HCT116 (cell line): ENCODE measurements around the gene SYNJ2. TPM values are rescaled to one million over a fixed set of nuclear protein-coding genes. Genes with fewer than 3 reads are reported as not detected.

Experiments
- ATAC-seq: fragments of 200-7000 bp; cut with Tn5 transposase; 2 replicates; pipeline ENCODE4 v1.9.1; 2020; ENCODE audit warnings: mild to moderate bottlenecking, moderate library complexity
- BruUV-seq: library from RNA; stranded (reverse); fragments of 400-500 nt; replicated peaks from 2 replicates; lab custom pipeline; 2021; lab: Mats Ljungman, UMichigan
- CTCF ChIA-PET: fragments of 300-600 bp; sonication (Branson Sonifier 250); formaldehyde crosslinking; loops from one replicate; lab custom pipeline; 2021; ENCODE audit warnings: antibody characterized with exemption; lab: Charles Lee
- POLR2A ChIA-PET: fragments of 300-600, 350-600 bp; sonication (Branson Sonifier 250); formaldehyde crosslinking; loops from one replicate; lab custom pipeline; 2021; ENCODE audit warnings: antibody characterized with exemption; lab: Charles Lee
- RAD21 ChIA-PET, 2 experiments: fragments of 300-600 bp; sonication (Branson Sonifier 250); formaldehyde crosslinking; loops; one replicate each; lab custom pipeline; 2023; ENCODE audit warnings: low total read pairs in 2 of 2; ENCODE audit not compliant: uncharacterized antibody in 2 of 2, unreplicated experiment in 2 of 2, low non-redundant PET in 1 of 2; lab: Charles Lee
- DNase-seq: peaks from one replicate; pipeline ENCODE4 v3.0.0-alpha.2; 2010; ENCODE audit warnings: low read depth, low spot score
- H2AFZ ChIP-seq: fragments of 200-600 bp; shearing (Covaris generic), sonication (generic); 2 replicates; pipeline ENCODE4 v1.6.1; 2017; ENCODE audit warnings: low read depth, mixed run types, mixed read lengths, antibody characterized with exemption, low read length; ENCODE audit not compliant: poor library complexity, severe bottlenecking
- H3K27ac ChIP-seq: 2 replicates; pipeline ENCODE4 v1.5.1; 2012; ENCODE audit warnings: low read depth, low read length
- H3K27me3 ChIP-seq: fragments of 200-600 bp; sonication (generic); 2 replicates; pipeline ENCODE4 v1.6.1; 2016; ENCODE audit warnings: mixed run types, low read length, mixed read lengths; ENCODE audit not compliant: insufficient read depth
- H3K36me3 ChIP-seq, 2 experiments: fragments of 200-500 bp in 1 of 2; fragments of 200-600 bp in 1 of 2; sonication (Bioruptor generic) in 1 of 2; sonication (generic) in 1 of 2; 2 replicates each; pipeline versions ENCODE4 v1.5.1 to v1.6.1; 2014 to 2016; ENCODE audit warnings: low read length in 2 of 2, inconsistent platforms in 1 of 2, mixed read lengths in 1 of 2, mixed run types in 1 of 2; ENCODE audit not compliant: insufficient read depth in 2 of 2, control insufficient read depth in 1 of 2
- H3K4me1 ChIP-seq, 2 experiments: fragments of 200-600 bp in 1 of 2; sonication (generic) in 1 of 2; 2 replicates each; pipeline versions ENCODE4 v1.5.1 to v1.6.1; 2012 to 2017; ENCODE audit warnings: low read length in 2 of 2, inconsistent platforms in 1 of 2, mild to moderate bottlenecking in 1 of 2, mixed read lengths in 1 of 2, mixed run types in 1 of 2, moderate library complexity in 1 of 2; ENCODE audit not compliant: insufficient read depth in 2 of 2, control insufficient read depth in 1 of 2
- H3K4me2 ChIP-seq: fragments of 200-600 bp; sonication (generic); 2 replicates; pipeline ENCODE4 v1.6.1; 2017; ENCODE audit warnings: mixed run types, low read length, mixed read lengths
- H3K4me3 ChIP-seq, 2 experiments: fragments of 200-600 bp in 1 of 2; sonication (generic) in 1 of 2; replicated peaks in 1 of 2; 2 replicates each; pipeline ENCODE4 v1.5.1; 2011 to 2016; ENCODE audit warnings: low read length in 2 of 2, control low read depth in 1 of 2, low read depth in 1 of 2, mild to moderate bottlenecking in 1 of 2, mixed read lengths in 1 of 2, mixed run types in 1 of 2
- H3K79me2 ChIP-seq: fragments of 200-600 bp; sonication (generic); 2 replicates; pipeline ENCODE4 v1.6.1; 2017; ENCODE audit warnings: mild to moderate bottlenecking, mixed run types, low read length, moderate library complexity, mixed read lengths; ENCODE audit not compliant: insufficient read depth
- H3K9ac ChIP-seq: fragments of 200-600 bp; sonication (generic); 2 replicates; pipeline ENCODE4 v1.6.1; 2016; ENCODE audit warnings: low read length, mixed read lengths
- H3K9me2 ChIP-seq: fragments of 200-600 bp; sonication (generic), shearing (Covaris generic); 2 replicates; pipeline ENCODE4 v1.6.1; 2017; ENCODE audit warnings: mixed run types, mild to moderate bottlenecking, moderate library complexity; ENCODE audit not compliant: insufficient read depth
- H3K9me3 ChIP-seq, 2 experiments: fragments of 200-500 bp in 1 of 2; fragments of 200-600 bp in 1 of 2; sonication (Bioruptor generic) in 1 of 2; sonication (generic) in 1 of 2; 2 replicates each; pipeline ENCODE4 v1.6.1; 2014 to 2017; ENCODE audit warnings: low read length in 2 of 2, mixed read lengths in 2 of 2, inconsistent platforms in 1 of 2, low read depth in 1 of 2, mild to moderate bottlenecking in 1 of 2, mixed run types in 1 of 2, moderate library complexity in 1 of 2; ENCODE audit not compliant: control insufficient read depth in 1 of 2, insufficient read depth in 1 of 2
- H4K20me1 ChIP-seq: fragments of 200-600 bp; sonication (generic), shearing (Covaris generic); 2 replicates; pipeline ENCODE4 v1.6.1; 2017; ENCODE audit warnings: mixed run types, mild to moderate bottlenecking, moderate library complexity; ENCODE audit not compliant: insufficient read depth
- ATF3 ChIP-seq: IDR thresholded peaks from 2 replicates; pipeline ENCODE4 v1.6.1; 2012
- CBX3 ChIP-seq: IDR thresholded peaks from 2 replicates; pipeline ENCODE4 v1.6.1; 2012; ENCODE audit warnings: low read depth
- CEBPB ChIP-seq: IDR thresholded peaks from 2 replicates; pipeline ENCODE4 v1.6.1; 2012; ENCODE audit warnings: low read depth
- EGR1 ChIP-seq: IDR thresholded peaks from 2 replicates; pipeline ENCODE4 v1.6.1; 2012; ENCODE audit warnings: low read depth
- EZH2 ChIP-seq: fragments of 200-600 bp; sonication (generic); IDR thresholded peaks from 2 replicates; pipeline ENCODE4 v1.6.1; 2017; ENCODE audit warnings: antibody characterized with exemption, mixed run types
- EZH2phosphoT487 ChIP-seq: fragments of 200-600 bp; IDR thresholded peaks from 2 replicates; pipeline ENCODE4 v1.6.1; 2018; ENCODE audit warnings: antibody characterized with exemption, borderline replicate concordance
- FOSL1 ChIP-seq: IDR thresholded peaks from 2 replicates; pipeline ENCODE4 v1.6.1; 2012; ENCODE audit warnings: low read depth
- JUND ChIP-seq: IDR thresholded peaks from 2 replicates; pipeline ENCODE4 v1.6.1; 2012
- POLR2A ChIP-seq: IDR thresholded peaks from 2 replicates; pipeline ENCODE4 v1.7.0; 2011; ENCODE audit warnings: borderline replicate concordance; ENCODE audit not compliant: insufficient read depth, insufficient read length; ENCODE audit errors: extremely low read depth
- POLR2AphosphoS5 ChIP-seq: IDR thresholded peaks from 2 replicates; pipeline ENCODE4 v1.6.1; 2011; ENCODE audit warnings: mild to moderate bottlenecking, low read depth, low read length, moderate library complexity
- RAD21 ChIP-seq: IDR thresholded peaks from 2 replicates; pipeline ENCODE4 v1.6.1; 2012; ENCODE audit warnings: low read depth, mild to moderate bottlenecking
- REST ChIP-seq: IDR thresholded peaks from 2 replicates; pipeline ENCODE4 v1.6.1; 2012; ENCODE audit warnings: low read depth
- SIN3A ChIP-seq: IDR thresholded peaks from 2 replicates; pipeline ENCODE4 v1.6.1; 2012; ENCODE audit warnings: low read depth
- SP1 ChIP-seq: IDR thresholded peaks from 2 replicates; pipeline ENCODE4 v1.6.1; 2012; ENCODE audit warnings: low read depth
- ZBTB33 ChIP-seq: IDR thresholded peaks from 2 replicates; pipeline ENCODE4 v1.6.1; 2011; ENCODE audit warnings: mild to moderate bottlenecking, low read length, moderate library complexity; ENCODE audit not compliant: insufficient replicate concordance; ENCODE audit errors: extremely low read depth
- ZFX ChIP-seq: fragments of 450-650 bp; IDR thresholded peaks from 2 replicates; pipeline ENCODE4 v1.6.1; 2017
- ZNF274 ChIP-seq: fragments of 200-500 bp; sonication (Bioruptor generic); IDR thresholded peaks from 2 replicates; pipeline ENCODE4 v1.6.1; 2014; ENCODE audit warnings: mild to moderate bottlenecking, low read depth, low read length, inconsistent platforms
- intact Hi-C: fragments of 100-400 bp; cut with micrococcal nuclease; formaldehyde crosslinking; loops from 2 replicates; pipeline ENCODE4 v1.10.0; 2022
- total RNA-seq: library from RNA; stranded (reverse); gene quantifications from one replicate; pipeline ENCODE4 v1.2.1, GENCODE V29; 2021; ENCODE audit not compliant: unreplicated experiment

SYNJ2 gene
- total RNA-seq, 1 experiment from 2014 or later, result 23.9 TPM

DNA sequence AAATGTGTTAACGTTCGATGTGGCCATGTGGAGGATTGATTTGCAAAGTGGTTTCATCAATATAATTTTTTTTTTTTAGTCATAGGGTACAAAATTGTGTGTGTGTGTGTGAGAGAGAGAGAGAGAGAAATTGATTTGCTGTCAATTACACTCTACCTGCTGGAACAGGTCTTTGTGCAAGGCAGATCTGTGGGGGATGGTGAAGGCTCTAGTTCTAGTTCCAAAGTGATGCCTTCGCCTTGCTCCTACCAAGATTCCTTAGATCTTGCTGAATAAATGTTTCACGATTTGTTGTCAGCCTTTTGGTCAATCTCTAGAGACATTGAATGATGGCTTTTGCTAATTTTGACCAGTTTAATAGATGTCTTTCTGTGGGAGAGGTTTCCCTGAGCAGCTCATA lies 121.6 kb downstream of the SYNJ2 start:
- RAD21 ChIA-PET, result no interaction called here
- no peak overlapping the region for H3K4me2 ChIP-seq
- TF ChIP-seq EZH2 (no peak), CEBPB (no peak), REST (no peak), POLR2AphosphoS5 (no peak), CBX3 (no peak), ZBTB33 (no peak), SP1 (no peak), ZFX (no peak), ATF3 (no peak), EZH2phosphoT487 (no peak), JUND (no peak), ZNF274 (no peak), FOSL1 (no peak), EGR1 (no peak), RAD21 (no peak), POLR2A (no peak), SIN3A (no peak)
- no peaks in the 10 kb centered on the region for H3K27me3 ChIP-seq
- H4K20me1 ChIP-seq, result no peaks in the 10 kb centered on the region
- BruUV-seq, result no TSS peak
- no peak overlapping the region for H3K27ac ChIP-seq
- no peaks in the 10 kb centered on the region for H3K79me2 ChIP-seq
- DNase-seq (no peak), ATAC-seq (no peak)
- POLR2A ChIA-PET, result no interaction called here
- no peak overlapping the region for H3K4me3 ChIP-seq
- no peaks in the 10 kb centered on the region for H3K4me1 ChIP-seq
- intact Hi-C loops, result no loop called here
- no peaks in the 10 kb centered on the region for H3K9me2 ChIP-seq
- H2AFZ ChIP-seq, result no peak overlapping the region
- no peaks in the 10 kb centered on the region for H3K9me3 ChIP-seq
- no peak overlapping the region for H3K9ac ChIP-seq
- H3K36me3 ChIP-seq, result 0 out of 4 replicates have a peak, but pooled peaks cover 0 to 4% of the 10 kb centered on the region in 2 experiments
- CTCF ChIA-PET, result no interaction called here
